HG03575 (cell line): ENCODE results near the gene PLA2G2C.

Experiments
- ATAC-seq: cut with Tn5 transposase; IDR thresholded peaks from one replicate; pipeline ENCODE4 v1.9.1; 2021; ENCODE audit not compliant: unreplicated experiment, insufficient number of reproducible peaks, low FRiP score; ENCODE audit errors: extremely low read depth

PLA2G2C gene

DNA sequence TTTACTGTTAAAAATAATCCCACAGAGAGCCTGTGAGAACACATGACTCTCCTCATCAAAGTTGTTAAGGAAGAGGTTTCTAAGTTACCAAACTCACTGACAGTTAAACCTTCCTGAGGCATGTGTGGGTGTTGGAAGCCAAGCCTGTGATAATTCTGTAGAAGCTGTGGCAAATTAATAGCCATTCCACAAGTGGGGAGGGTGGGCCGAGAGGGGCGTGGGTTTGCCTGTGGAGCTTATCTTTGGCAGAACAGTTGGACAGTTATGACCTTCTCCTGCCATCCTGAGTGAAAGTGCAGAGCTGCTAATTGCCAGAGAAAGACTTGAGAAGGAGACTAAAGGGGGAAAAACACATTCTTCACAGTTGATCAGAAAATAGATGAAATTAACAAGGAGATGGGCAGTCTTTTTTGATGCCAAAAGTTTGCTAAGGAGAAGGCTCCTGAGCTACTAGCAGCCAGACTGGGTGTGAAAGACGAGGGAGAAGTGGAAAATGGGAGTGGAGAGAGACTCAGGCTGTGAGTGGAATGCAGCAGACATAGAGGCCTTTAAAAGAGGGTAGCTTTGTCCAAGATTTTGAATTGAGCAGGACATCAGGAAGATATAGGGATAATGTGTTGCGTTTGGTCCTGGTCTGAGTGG is 1.6 kb upstream of the PLA2G2C start:
- ATAC-seq = no peak

DNA sequence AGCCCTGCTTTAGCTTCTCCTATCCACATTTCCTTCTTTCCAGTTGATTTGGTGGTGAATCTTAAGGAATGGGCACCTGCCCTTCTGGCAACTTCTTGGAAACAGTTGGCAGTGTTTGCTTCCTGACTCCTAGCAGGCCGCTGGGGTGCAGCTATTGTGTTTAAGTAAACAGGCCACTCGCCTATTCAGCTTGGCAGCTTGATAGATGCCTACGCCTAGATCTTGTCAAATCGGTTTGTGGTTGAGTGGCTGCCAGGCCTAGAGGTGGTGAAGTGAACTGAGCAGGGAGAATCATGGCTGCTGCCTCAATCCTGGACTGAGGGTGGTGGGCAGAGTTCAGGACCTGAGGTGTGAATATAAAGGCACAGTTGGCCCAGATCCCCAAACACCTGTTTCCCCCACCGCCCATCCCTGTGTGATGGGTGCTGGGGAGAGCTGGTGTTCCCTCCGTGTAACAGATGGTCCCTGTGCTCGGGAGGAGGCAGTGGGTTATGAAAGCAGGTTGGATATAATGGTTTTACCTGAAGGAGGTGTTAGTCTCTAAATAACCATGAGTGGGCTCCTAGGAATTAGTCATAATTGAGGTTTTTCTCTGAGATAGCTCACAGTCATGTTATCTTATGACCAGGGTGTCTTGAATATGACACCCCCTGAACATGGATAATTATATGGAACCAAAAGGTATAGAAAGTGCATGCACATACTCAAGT is 940 bp upstream of the PLA2G2C start:
- no peak for ATAC-seq

DNA sequence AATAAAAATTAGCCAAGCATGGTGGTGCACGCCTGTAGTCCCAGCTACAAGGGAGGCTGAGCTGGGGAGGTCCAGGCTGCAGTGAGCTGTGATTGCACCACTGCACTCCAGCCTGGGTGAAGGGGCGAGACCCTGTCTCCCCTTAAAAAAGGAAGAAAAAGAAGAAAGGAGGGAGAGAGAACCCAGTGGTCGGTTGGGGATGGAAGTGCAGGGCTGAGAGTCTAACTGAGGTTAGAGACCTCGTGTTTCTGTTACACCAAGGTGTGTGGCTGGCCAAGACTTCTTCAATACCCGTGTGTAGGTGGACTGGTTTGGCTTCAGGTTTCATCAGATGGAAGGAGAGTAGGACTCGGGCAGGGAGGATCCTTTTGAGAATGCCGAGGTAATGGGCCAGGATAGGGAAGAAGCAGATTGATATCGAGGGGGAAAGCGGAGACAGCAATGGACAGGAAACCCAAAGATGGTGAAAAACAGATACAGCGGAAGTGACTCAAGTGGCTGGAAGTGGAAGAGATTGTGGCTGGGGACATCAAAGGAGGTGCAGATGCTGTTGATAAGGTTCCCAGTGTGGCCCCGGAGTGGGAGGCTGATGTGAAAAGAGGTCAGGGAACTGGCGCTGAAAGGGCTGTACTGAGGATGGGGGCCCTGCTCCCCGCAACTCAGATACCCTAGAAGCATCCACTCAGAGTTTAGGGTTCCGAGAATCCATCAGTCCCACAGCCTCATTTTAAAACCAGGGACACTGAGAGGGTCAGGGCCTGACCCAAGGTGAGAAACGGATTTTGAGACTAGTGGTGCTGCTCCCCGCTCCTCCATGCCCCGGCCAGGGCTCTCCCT is 1.1 kb downstream of the PLA2G2C start:
- ATAC-seq = no peak

DNA sequence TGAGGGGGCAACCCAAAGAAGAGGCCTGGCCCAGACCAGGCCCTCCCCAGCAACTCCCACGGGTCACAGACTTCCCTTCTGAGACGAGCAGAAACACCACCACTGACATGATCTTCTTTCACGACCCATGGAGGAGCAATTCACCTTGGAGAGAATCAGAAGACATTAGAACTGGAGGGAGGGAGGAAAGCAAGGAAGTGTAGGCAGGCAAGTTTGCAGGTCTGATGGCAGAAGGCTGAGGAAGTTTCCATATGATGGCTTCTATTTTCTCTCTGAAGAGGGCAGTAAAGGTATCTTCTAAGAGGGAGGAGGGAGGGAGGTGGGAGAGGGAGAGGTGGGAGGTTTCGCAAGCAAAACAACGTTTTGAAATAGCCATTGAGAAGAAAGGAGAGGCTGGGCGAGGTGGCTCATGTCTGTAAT is 1.8 kb downstream of the PLA2G2C start:
- ATAC-seq = no peak

DNA sequence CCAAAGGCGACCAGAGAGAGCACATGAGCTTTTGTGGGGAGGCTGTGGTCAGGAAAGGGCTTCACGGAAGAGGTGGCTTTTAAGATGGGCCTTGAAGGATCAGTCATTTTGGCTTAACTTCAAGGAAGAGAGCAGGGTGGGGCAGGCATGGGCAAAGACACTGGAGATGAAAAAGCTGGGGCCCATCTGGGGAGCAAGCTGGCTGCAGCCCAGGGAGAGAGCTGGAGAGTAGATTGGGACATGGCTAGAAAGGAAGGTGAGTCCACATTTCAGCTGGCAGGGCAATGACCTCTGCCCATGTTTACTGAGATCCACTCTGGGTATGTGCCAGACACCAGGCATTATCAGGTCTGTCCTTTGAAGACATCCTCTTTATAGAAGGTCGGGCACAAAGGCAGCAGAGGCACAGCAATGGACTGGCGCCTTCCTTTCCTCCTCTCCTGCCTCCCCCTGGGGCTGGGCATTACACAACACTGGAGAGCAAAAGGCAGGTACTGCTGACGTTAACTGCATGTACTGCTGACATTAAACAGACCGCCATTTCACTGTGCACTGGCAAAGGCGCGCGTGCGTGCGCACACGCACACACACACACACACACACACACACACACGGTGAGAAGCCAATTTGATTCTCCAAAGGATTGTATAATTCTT is 2.6 kb downstream of the PLA2G2C start:
- no peak for ATAC-seq

DNA sequence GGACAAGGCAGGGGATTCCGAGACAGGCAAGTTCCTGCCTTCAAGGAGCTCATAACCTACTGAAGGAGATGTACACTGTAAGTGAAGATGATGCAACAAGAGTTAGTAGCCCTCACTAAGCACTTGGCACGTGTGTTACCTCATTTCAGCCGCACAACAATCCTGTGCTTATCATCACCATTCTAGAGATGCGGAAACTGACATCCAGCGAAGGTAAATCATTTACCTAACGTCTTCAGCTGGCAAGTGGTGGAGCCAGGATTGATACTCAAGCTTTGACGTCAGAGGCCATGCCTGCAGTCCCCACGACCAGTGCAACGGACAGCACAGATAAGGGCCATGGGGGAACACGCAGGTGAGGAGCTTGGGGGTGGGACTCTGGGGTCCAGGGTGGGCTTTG is 3.3 kb downstream of the PLA2G2C start:
- no peak for ATAC-seq

DNA sequence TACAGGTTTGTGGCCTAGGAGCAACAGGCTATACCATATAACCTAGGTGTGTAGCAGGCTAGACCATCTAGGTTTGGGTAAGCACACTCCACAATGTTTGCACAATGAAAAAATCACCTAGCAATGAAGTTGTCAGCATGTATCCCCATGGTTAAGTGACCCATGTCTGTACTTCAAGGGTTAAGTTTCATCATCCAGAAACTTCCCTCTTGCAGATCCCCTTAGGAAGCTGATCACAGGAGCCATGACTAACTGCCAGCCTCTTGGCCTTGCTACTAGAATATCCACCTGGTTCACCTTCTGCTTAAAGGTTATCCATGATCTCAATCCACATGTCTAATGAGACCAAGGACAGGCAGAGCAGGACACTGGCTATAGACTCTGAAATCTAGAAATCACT is 3.9 kb downstream of the PLA2G2C start:
- no peak for ATAC-seq

DNA sequence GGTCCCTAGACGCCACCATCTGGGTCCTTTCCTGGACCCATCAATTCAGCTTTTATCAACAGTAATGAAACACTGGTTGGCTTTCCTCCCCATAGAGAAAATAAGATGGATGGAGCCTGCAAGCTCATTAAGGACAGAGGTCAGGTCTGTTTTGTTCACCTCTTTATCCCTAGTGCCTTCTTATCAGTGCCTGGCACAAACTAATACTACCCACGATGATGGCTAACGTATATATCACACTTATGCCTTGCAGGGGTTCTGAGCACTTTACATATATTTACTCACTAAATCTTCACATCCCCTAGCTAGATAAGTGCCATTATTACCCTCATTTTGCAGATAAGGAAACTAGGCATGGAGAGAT is 5.5 kb downstream of the PLA2G2C start:
- no peak for ATAC-seq

DNA sequence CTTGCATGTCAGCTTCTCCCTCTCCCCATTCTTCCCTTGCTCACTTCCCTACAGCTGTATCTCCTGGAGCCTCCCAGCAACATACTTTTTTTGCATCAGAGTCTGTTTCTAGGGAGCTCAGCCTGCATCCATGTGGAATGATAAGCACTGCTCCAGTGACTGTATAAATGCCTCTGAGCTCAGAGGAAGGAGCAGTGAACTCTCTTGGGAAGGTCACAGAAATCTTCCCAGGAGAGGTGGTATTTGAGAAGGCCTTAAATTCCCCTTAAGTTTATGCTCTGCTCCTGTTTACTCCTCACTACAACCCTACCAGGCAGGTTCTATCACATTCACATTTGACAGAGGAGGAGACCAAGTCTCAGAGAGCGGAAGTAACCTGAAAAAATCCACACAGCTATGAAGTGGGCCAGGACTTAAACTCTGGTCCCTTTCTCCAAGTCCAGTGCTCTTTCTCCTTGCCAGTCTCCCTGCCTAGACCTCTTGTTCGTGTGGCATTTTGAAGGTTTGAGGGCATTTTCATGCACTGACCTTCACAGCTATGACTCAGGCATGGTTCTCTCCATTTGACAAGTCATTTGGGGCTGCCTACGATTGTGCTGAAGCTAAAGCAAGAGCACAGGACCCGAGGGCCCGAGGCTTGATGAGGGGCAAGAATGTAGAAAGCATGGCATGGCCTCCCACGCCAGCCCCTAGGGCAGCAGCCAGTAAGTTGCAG is 6.0 kb downstream of the PLA2G2C start:
- ATAC-seq = no peak

DNA sequence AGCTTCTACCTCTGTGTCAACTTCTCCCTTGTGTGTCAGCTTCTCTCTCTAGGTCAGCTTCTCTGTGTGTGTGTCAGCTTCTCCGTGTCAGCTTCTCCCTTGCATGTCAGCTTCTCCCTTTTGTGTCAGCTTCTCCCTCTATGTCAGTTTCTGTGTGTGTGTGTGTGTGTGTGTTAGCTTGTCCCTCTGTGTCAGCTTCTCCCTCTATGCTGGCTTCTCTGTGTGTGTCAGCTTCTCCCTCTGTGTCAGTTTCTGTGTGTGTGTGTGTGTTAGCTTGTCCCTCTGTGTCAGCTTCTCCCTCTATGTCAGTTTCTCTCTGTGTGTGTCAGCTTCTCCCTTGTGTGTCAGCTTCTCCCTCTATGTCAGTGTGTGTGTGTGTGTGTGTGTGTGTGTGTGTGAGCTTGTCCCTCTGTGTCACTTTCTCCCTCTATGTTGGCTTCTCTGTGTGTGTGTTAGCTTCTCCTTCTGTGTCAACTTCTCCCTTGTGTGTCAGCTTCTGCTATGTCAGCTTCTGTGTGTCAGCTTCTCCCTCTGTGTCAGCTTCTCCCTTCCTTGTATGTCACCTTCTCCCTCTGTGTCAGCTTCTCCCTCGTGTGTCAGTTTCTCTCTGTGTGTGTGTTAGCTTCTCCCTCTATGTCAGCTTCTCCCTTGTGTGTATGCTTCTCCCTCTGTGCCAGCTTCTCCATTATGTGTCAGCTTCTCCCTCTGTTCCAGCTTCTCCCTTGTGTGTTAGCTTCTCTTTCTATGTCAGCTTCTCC is 6.8 kb downstream of the PLA2G2C start:
- no peak for ATAC-seq

DNA sequence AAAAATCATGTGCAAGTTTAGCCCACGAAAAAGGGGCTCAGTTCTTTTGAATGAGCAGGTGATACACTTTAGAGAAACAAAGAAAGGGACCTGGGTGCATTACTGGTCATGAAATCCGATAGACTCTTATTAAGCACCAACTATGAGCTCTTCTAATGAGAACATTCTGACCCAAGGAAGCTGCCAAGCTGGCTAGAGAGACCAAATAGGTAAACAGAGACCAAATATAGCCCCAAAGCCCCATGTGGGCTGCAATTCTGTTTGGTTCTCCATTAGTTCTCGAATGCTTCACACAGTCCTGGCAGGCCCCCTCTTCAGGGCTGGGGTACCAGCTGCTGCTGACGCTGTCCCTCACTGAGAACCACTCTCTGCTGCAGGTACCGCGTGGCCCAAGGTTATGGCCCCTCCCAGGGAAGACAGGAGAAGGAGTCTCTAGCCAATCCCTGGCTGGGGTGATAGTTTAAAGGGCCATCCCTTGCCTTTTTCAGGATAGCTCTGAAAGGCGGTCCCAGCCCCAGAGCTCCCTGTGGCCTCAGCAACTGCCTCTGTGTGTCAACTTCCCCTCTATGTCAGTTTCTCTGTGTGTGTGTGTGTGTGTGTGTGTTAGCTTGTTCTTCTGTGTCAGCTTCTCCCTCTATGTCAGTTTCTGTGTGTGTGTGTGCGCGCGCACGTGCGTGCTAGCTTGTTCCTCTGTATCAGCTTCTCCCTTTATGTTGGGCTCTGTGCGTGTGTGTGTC is 7.5 kb downstream of the PLA2G2C start:
- ATAC-seq = no peak

DNA sequence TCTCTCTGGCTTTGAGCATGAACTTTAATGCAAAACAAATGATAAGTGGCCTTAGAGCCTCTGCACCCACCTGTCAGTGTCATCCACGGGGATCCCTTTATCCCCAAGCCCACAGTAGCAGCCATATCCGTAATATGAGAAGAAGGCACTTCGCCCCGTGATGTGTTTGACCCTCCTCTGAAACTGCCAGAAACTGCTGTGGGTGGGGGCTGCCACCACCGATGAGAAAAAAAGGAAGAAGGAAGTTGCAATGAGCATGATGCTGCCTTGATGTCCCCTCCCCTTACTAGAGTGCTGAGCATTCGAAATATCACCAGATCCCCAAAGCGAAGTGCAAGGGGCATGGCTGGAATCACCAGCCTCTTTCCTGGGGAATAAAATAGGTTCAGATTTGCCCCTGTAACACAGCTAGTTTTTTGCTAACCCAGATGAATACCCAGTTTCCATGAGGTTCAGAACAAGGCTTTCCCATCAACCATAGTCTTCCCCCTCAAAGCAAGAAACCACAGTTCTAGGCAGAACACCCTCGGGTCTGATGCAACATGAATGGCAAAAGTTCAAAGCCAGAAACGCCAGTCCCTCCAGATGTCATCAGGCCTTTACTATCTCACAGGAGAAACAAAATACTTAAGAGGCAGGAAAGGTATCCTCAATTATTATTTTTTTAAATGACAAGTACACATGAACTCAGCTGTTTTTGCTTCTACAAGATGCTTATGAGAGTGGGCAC is 11.2 kb downstream of the PLA2G2C start:
- no peak for ATAC-seq

DNA sequence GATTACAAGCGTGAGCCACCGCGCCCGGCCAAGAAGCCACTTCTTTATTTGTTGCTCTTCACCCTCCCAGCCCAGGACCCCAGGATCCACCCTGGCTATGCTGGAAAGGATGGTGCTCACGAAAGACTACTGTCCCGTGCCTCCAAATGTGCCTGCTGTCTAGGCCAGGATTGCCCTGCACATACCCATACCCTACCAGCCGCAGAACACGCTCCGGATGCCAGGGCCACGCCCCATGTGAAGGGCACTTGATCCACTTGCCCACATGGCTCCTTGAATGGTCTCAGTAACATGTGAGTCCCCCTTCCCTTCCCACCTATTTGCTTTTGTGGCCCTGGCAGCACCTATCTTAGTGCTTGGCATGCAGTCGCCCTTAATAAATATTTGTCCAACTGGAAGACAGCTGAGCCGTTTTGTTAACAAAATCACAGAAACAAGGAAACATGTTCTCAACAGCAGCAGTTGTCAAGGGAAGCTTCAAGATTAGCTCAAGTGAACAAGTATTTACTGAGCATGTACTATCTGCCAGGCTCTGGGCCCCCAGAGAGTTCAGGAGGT is 14.2 kb downstream of the PLA2G2C start:
- ATAC-seq = no peak

DNA sequence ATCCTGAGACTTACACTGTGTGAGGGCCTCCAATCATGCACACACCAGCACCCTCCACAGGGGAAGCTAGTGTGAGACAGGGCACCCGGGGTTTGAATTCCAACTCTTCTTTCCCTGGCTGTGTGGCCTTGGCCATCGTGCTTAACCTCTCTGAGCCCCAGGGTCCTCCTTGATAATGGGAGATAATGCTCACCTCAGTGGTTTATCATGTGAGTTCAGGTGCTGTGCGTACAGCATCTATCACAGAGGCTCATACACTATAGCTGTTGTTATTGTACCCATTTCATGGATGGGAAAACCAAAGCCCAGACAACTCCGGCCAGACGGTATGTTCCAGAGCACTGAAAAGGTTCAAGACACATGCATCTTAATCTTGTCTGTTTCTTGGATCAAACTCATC is 16.4 kb downstream of the PLA2G2C start:
- no peak for ATAC-seq

DNA sequence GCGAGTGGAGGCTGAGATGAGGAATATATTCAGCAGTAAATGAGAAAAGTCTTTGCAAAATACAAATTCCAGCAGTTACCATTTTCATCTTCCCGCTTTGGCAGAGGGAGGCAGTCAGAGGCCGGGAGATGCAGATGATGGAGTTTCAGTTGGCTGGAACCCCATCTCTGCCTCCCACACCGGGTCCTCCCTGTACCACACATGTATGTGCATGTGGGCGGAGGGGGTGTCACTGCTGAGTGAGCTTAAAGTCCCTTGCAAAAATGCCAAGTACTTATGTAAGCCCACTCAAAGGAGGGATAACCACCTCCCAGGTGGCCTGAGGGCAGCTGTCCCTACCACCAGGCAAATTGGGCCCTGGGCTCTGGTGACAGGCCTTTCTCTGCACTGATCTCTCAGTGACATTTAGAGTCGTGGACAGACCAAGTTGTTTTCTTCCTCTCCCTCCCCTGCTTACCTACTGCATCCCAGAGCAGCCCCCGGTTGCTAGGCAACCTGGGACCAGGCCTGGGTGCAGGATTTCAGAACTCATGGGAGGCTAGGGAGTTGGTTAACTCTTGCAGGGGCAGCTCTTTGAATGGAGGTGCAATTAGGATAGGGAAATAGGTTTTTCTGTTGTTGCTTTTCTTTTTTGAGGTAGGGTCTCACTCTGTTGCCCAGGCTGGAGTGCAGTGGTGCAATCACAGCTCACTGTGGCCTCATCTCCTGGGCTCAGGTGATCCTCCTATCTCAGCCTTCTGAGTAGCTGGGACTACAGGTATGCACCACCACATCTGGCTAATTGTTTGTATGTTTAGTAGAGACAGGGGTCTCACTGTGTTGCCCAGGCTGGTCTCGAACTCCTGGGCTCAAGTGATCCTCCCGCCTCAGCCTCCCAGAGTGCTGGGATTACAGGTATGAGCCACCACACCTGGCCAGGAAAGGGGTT is 17.5 kb downstream of the PLA2G2C start:
- ATAC-seq = no peak

DNA sequence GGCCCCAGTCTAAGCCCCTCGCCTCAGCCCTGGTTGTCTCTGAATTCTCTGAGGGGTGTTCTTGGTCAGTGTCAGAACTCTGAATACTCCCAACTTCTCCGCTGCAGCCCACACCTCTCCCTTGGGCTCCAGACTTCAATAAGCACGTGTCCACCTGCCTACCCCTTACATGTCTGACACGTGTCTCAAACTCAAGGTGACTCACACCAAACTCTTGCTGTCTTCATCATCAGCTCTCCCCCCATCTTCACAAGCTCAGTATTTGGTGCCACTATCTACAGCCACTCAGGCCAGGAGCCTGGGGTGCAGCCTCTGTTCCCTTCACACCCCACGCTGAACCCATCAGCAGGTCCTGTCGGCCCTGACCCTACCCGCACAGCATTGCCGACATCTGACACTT is 19.2 kb downstream of the PLA2G2C start:
- no peak for ATAC-seq
